GM18499 (cell line): ENCODE measurements around the gene TMEM119.
"Not testable (repeated sequence)": the region's sequence is repeated elsewhere in the genome, so short reads cannot be mapped to it uniquely, and the experiment has no call there.

Experiments
- ATAC-seq: cut with Tn5 transposase; IDR thresholded peaks from one replicate; pipeline ENCODE4 v1.9.1; 2021; ENCODE audit warnings: moderate number of reproducible peaks; ENCODE audit not compliant: insufficient read depth, unreplicated experiment

TMEM119 gene

DNA sequence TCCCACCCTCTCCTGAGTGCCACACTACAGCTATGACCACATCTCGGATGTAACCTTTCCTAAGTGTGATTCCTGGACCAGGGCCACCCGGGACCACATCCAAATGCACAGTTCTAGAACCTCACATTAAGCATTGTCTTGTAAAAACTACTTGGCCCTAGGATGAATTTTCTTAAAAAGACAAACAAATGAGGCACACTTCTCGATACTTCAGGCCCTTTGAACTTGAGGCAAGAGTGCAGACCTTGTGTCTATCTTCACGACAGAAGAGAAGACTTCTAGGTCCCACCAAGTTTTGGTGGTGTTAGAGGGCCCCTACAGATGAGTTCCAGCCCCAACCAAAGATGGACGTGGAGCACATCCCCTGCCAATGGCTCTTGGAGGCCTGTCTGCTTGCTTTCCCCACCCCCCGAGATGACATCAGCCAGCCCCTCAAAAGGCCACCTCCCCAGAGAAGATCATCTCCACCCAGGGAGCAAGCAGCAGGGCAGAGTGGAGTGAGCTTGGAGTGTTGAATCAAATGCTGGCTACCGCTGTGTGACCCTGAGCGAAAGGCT lies 26.2 kb downstream of the TMEM119 start:
- ATAC-seq = no peak

DNA sequence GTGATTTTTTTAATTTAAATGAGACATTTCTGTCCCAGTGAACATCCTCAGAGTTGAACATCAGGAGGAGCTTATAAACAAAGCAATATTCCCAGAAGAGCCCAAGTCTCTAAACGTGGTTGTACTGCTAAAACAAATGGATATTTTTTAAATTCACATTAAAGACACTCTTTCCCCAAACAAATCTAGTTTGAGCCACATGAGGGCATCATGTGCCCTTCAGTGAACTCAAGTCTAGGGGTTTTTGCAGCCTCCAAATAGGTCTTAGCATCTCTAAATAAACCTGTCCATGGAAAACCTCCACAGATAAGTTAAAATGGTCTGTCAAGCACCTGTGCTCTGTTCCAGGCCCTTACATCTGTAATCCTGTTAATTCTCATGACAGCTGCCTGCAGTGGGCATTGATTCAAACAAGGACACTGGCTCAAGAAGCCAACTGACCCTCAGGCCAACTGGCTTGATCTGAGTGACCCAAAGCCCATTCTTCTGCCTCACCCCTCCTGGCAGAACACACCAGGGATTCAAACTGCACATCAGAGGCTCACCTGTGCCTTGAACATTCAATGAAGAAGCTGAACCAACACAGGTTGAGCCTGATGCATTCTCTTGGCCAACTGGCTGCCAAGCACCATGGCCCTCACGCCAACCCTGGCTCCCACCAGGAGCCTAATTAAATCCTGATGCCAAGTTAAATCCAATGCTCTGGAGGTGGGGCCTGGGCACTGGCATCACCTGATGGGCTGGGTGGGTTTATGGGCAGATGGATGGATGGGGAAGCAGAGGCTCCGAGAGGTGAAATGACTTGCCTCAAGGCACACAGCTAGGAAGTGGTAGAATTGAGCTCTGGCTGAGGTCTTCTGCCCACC lies 26.9 kb downstream of the TMEM119 start:
- ATAC-seq = no peak

DNA sequence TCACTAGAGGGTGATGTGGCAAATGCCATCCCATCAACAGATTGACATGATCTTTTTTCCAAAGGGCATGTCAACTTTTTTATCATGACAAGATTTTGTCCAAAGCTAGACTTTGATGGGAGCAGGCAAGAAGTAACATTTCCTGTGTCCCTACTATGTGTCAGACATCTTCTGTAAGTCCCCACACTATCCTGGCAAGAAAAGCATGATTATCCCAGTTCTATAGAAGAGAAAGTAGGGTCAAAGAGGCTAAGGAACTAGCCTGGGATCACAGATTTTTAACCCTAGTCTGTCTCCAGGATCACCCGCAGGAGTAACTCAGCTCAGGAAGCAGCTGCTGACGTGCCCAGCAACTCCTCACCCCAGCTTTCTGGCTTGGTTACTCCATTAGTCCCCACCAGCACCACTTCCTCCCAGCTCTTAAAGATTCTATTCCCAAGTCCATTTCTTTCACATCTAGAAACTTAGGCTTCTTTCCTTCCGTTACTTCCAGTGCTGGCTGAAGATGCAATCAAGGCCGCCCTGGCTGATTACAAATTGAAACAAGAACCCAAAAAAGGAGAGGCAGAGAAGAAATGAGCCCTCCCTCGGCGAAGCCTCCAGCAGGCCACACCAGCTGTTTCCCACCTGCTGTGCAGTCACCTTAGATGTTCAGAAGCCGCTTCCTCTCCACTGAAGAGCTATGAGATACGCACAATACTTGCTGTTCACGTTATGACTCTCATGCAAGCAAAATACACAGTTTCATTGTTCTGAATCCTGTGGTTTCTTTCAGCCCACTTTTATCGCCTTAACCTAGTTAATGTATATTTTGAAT lies 29.3 kb downstream of the TMEM119 start:
- peak; percentile 65 for ATAC-seq

DNA sequence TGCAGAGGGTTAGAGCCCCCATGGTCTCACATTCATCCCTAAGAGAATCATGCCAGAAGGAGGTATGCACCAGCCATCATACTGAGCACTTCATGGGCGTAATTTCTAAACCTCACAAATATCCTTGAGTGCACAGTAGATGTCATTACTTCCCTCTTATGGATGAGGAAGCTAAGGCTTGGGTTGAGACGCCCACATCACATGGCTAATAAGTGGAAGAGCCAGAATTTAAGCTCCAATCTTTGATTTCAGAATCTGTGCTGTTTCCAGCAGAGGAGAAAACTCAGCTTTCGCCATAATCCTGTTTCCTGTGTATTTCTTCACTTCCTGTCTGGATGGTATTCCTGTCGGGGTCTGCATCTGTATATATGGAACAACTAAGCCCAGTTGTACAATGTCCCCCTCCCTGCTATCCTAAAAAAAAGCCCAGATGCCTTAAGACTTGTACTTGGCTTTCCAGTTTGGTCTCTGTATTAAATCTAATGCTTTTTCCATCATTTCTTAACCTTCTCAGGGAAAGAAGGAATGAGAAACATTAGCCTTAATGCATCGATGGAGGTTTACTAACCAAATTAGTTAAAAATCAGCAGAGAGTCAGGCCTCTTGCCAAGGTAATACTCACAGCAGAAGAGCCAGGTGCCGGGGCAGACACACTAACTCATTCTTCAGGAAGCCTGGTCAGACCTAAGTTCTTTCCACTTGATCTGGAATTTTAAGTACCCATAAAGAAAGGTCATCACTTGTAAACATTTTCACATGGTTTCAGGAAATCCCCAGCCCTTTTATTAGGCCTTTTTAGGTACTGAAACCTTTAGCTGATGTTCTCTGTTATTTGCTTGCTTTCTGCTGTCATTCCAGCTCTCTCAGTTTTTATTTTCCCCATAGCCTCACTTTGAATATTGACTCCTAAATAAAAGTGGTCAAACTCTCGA lies 30.2 kb downstream of the TMEM119 start:
- no peak for ATAC-seq

DNA sequence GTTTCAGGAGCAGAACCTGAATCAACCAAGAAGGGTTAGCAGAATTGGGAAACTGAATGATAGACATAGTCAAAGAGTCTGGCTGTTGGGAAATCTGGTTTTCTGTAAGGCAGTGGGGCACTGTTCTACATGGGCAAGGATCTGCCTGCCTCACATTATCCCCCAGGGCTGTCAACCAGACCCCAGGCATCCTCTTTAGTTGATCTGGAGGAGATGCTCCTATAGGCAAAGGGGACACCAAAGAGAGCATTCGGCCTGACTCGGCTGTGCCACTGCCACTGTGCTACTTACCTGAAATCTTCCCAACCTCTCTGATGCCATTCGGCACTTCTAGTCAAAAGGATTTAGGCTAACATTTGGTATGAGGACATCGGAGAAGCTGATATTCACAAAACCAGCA lies 31.4 kb downstream of the TMEM119 start:
- ATAC-seq = no peak

GRCh38 chr12:108565976-108566375 lies 31.9 kb downstream of the TMEM119 start:
- ATAC-seq = no peak

GRCh38 chr12:108565146-108565545 lies 32.7 kb downstream of the TMEM119 start:
- ATAC-seq = no peak

DNA sequence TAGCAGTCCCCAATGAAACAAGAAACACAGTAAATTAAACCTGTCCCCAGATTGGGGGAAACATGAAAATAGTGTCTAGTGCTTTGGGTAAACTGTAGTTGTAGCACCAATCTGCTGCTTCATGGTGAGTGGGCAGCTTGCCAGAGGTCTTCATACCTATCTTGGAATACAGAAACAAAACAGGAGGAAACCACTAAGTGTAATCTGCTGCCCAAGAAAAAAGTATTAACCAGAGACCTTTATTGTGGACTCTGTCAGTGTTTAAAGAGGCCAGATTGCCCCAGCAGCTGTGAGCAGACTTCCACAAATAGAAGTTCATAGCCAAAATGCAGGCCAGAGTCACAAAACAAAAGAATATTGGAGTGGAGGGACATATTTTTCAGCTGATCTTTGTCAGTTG lies 33.2 kb downstream of the TMEM119 start:
- ATAC-seq = no peak

GRCh38 chr12:108563804-108564151 lies 34.1 kb downstream of the TMEM119 start:
- ATAC-seq = no peak

- ATAC-seq = no peak
These were observed 34.6 kb downstream of the TMEM119 start for GRCh38 chr12:108563136-108563803.

DNA sequence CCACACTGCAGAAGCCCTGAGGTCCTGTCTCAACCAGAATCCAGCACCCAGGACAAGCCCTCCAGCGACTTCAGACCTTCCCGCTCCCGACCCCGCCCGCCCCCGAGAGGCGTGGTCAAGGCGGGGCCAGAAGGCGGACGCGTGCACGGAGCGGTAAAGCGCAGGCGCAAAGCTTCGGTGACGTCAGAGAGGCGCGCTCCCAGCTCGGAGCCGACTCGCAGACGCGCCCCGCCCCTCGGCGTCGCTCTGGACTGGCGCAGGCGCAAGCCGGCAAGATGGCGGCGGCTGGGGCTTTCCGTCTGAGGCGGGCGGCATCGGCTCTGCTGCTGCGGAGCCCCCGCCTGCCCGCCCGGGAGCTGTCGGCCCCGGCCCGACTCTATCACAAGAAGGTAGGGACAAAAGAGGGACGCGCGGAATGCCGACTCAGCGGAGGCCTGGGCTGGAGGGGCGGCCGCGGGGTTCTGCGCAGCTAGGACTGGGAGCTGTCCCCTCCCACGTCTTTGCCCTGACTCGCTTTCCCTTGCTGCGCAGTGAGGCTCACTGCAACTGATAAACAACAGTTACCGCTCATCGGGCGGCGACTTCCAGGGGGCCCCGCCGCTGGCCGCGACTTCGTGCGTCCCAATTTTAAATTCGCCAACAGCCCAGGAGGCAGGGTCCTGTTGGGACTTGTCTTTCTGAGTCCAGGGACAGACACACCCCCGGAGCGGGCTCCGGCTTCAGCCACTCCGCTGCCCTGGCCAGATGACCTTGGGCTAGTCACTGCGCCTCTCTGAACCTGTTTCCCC lies 35.3 kb downstream of the TMEM119 start, which contains the start of gene ISCU:
TSS of gene ISCU (plus strand) at position 249 of the 788 bp plus-strand sequence. CDS start at position 276, 27 bp downstream.
- peak; percentile 38 for ATAC-seq

GRCh38 chr12:108561852-108562347 lies 36.0 kb downstream of the TMEM119 start:
- no peak for ATAC-seq

DNA sequence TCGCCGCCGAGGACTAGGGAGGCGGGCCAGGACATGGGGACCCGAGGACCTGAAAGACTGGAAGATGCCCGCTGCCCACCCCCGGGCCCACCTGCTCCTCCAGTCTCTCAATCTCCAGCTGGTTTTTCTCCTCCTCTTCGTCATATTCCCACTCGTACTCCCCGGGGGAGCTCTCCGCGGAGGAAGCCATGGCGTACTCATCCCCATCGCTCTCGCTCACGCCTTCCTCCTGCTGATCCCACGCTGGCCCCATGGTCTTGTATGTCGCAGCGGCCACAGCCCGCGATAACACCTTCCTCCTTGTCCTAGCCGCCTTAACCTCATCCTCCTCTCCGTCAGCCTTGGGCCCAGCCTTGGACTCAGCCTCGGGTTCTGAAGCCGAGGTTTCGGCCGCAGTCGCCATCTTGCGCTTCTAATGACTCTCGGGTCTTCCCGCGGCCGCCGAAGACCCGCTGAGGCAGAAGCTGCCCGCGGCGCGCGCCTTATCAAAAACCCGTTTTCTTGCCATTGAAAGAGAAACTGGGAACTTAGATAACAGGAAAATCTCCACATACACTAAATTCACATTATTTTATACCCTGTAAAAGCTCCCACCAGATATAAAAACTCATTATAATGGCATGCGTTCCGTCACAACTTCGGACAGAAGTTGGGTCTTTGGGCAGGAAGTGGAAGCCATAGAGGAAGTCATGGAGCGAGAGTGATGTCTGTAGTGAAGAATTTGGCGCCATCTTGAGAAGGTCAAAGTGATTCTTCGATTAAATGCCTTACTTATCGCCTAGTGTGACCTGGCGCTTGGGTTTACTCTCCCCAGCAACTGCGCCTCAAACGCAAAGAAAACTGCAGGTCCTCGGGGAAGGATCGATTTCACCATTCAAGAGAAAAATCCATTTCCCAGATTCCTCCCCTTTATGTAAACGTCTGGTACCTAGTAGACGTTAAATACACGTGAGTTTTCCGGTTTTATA lies 36.8 kb downstream of the TMEM119 start, which contains the start of gene SART3:
TSS of gene SART3 (minus strand) at position 422 of the 968 bp plus-strand sequence. CDS start at position 403, 19 bp downstream.
- no peak for ATAC-seq

GRCh38 chr12:108560321-108560721 lies 37.6 kb downstream of the TMEM119 start:
- no peak for ATAC-seq

GRCh38 chr12:108559748-108560147 lies 38.1 kb downstream of the TMEM119 start:
- no peak for ATAC-seq

DNA sequence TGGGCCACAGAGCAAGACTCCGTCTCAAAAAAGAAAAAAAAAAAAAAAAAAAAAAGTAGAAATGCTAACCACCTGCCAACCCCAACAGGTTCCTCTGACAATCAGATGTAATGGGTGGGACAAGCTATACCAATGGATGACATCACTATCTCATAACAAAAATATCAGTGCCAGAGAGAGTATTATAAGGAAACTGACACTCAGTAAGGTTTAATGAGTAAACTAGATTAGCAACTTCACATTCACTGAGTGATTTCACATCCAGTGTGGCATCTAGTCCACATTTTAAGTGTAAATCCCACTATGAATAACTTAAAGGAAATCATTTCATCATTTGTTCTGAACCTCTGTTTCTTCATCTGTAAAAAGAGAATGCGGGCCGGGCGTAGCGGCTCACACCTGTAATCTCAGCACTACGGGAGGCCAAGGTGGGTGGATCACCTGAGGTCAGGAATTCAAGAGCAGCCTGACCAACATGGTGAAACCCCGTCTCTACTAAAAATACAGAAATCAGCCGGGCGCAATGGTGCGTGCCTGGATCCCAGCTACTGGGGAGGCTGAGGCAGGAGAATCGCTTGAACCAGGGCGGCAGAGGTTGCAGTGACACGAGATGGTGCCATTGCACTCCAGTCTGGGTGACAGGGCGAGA lies 38.8 kb downstream of the TMEM119 start:
- ATAC-seq = no peak

DNA sequence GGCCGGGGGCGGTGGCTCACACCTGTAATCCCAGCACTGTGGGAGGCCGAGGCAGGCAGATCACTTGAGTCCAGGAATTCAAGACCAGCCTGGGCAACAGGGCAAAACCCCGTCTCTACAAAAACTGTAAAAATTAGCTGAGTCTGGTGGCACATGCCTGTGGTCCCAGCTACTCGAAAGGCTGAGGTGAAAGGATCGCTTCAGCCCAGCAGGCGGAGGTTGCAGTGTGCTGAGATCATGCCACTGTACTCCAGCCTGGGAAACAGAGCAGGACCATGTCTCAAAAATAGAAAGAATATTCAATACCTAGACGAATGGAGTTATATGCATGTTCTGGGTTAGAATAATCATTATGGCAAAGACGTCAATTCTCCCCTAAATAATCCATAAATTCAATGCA lies 42.5 kb downstream of the TMEM119 start:
- not testable (repeated sequence) for ATAC-seq
